ENCODE data around the gene DAB2. TPM values are rescaled to one million over a fixed set of nuclear protein-coding genes. Genes with fewer than 3 reads are reported as not detected.
A peak's percentile ranks its signal among the peaks of the same experiment; 100 is the strongest.

Gene DAB2
- total RNA-seq = 164 TPM
- long read RNA-seq, full-length matches to known transcripts = 94 of 196 reads
- long read RNA-seq, partial matches to known transcripts = 78 of 196 reads
- long read RNA-seq, other reads (novel, unspliced or antisense) = 24 of 196 reads

DNA sequence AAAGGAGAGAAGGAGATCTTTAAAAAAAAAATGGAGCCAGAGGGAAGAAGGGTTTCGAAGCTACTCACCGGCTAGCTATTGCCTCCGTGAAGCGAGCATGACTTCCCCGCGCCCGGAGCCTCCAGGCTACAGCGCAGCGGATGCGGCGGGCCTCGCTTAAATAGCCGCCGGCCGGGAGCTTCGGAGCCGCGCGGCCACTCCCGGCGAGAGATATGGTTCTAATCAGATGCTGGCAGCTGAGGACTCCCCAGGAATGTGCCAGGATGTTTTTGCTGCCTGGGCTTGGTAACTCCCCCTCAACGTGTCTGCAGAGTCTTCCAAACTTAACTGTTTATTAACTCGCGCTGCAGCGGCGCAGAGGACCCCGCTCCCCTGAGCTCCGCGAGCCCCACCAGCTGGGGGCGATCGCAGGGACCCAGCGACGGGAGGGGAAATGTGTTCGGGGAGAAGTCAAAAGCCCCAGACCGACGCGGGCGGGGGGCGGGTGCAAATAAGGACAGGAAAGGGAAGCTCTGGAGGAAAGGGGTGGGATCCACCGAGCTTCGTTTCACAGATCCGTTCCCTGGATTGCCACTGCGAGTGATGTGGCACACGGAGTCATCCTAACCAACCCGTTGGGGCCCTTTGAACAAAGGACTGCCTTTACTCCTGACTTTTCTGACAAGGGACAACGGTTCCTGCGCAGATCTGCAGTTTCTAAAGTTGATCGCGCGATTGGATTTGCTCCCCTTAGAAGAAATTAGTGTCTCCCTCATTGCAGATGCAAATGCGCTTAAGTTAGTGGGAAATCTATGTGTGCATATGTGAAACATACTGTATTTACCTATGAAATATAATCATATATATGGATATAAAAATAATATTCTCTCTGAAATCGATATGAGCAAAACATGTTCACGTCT is at the start of gene DAB2:
Gene DAB2 (minus strand): TSS at position 245 of the 902 bp plus-strand sequence. CDS start 30,660 bp downstream, outside the sequence.
- H3K36me3 ChIP-seq = no peaks in the 10 kb centered on the region
- peaks cover 57% of the 10 kb centered on the region for H3K4me1 ChIP-seq
- H3K27me3 ChIP-seq (ENCODE audit: low read depth) = no peaks in the 10 kb centered on the region
- ATAC-seq (peak; percentile 89 to 90), DNase-seq (peak; percentile 90)
- H3K27ac ChIP-seq = peak within 1 kb of the TSS; percentile 84
- TF ChIP-seq, protein P1, sequence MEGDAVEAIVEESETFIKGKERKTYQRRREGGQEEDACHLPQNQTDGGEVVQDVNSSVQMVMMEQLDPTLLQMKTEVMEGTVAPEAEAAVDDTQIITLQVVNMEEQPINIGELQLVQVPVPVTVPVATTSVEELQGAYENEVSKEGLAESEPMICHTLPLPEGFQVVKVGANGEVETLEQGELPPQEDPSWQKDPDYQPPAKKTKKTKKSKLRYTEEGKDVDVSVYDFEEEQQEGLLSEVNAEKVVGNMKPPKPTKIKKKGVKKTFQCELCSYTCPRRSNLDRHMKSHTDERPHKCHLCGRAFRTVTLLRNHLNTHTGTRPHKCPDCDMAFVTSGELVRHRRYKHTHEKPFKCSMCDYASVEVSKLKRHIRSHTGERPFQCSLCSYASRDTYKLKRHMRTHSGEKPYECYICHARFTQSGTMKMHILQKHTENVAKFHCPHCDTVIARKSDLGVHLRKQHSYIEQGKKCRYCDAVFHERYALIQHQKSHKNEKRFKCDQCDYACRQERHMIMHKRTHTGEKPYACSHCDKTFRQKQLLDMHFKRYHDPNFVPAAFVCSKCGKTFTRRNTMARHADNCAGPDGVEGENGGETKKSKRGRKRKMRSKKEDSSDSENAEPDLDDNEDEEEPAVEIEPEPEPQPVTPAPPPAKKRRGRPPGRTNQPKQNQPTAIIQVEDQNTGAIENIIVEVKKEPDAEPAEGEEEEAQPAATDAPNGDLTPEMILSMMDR (IDR thresholded peaks at IDR 0.05) = peak; percentile 63
- intact Hi-C loops (cut with DNase I) = no loop called here
- H3K9me3 ChIP-seq = no peaks in the 10 kb centered on the region
- H3K4me3 ChIP-seq = peak within 1 kb of the TSS; percentile 69

DNA sequence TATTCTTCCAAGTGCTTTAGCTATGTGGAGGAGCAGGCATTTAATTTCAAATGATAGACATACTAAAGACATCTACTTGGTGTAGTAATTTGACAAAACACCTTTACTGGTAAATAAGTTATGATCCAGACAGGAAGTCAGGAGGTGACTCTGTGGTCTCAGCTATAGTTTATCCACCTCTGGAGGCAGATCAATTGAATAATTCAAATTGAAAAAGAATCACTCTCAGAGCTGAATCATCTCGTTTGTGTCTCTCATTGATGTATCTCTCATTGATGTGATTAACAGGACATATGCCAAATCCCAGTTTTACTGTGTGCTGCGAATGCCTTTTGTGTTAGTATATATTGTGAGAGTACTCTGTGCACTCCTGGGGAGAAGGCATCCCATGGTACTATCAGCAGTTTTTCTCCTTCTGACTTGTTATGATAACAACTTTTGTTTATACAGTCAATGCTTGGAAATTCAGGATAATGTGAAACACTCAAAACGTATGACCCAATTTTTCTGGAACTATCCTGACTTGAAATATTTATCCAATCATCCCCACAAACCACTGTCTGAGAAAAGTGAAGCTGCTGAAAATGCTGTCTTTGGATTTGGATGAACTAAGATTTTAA is 48.5 kb upstream of the DAB2 start:
- DNase-seq = no peak
- H3K4me3 ChIP-seq = no peak overlapping the region
- no peaks in the 10 kb centered on the region for H3K27me3 ChIP-seq (ENCODE audit: low read depth)
- H3K27ac ChIP-seq = no peak overlapping the region
- no peaks in the 10 kb centered on the region for H3K36me3 ChIP-seq
- no peaks in the 10 kb centered on the region for H3K9me3 ChIP-seq
- intact Hi-C loops (cut with DNase I) = no loop called here
- no peak for ATAC-seq
- no peaks in the 10 kb centered on the region for H3K4me1 ChIP-seq
- TF ChIP-seq, protein P1 (IDR thresholded peaks at IDR 0.05) = no peak

DNA sequence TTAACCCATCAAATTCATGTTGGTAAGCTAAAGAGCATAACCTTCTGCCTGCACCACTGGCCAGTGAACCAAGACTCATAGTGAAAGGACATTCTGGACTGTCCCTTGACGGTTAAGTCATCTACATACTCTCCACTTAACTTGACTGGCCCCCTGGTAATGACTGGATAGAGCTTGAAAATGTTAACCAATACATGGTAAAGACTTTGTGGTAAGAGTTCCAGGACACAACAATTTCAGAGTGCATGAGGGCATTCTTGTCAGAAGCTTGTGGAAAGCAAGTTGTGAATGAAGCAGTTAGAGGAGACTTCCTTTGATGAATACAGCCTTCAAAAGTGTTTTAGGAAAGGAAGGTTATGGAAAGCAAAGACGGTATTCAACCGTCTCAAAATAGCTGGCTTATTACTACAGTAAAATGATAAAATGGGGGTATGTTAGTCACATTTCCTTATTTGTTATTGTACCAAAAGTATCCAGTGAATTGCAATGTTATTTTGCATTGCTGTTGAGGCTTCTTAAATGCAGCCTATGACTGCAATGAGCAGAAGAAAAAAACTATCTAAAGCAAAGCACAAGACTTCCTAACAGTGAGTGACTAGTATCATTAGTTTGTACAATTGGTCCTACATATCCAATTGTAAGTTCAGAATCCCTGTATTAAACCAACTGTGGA is 47.2 kb upstream of the DAB2 start:
- Histone ChIP-seq H3K4me1 (no peaks in the 10 kb centered on the region), H3K4me3 (no peak overlapping the region), H3K9me3 (no peaks in the 10 kb centered on the region), H3K27me3 (ENCODE audit: low read depth) (no peaks in the 10 kb centered on the region), H3K27ac (no peak overlapping the region), H3K36me3 (no peaks in the 10 kb centered on the region)
- intact Hi-C loops (cut with DNase I) = no loop called here
- DNase-seq (no peak), ATAC-seq (no peak)
- TF ChIP-seq, protein P1 (IDR thresholded peaks at IDR 0.05) = no peak

DNA sequence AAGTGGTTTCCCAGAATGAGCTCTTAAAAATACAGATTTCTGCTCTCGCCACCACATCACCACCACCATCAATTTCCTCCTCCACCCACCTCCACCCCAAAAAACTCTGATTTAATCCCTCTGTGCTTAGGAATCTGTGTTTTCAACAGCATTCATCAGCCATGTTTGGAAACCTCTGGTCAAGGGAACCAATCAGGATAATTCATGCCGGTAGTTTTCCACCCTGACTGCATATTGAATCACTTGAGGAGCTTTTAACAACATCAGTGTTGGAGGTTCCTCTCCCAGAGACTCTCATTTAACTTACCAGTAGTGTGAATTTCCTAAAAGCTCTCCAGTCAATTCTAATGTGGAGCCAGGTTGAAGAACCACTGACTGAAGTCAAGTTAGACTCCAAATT is 46.0 kb upstream of the DAB2 start:
- ATAC-seq (no peak), DNase-seq (no peak)
- Histone ChIP-seq H3K4me1 (peaks cover 8% of the 10 kb centered on the region), H3K9me3 (no peaks in the 10 kb centered on the region), H3K27ac (no peak overlapping the region), H3K36me3 (no peaks in the 10 kb centered on the region), H3K4me3 (no peak overlapping the region), H3K27me3 (ENCODE audit: low read depth) (no peaks in the 10 kb centered on the region)
- intact Hi-C loops (cut with DNase I) = no loop called here
- TF ChIP-seq, protein P1 (IDR thresholded peaks at IDR 0.05) = no peak

DNA sequence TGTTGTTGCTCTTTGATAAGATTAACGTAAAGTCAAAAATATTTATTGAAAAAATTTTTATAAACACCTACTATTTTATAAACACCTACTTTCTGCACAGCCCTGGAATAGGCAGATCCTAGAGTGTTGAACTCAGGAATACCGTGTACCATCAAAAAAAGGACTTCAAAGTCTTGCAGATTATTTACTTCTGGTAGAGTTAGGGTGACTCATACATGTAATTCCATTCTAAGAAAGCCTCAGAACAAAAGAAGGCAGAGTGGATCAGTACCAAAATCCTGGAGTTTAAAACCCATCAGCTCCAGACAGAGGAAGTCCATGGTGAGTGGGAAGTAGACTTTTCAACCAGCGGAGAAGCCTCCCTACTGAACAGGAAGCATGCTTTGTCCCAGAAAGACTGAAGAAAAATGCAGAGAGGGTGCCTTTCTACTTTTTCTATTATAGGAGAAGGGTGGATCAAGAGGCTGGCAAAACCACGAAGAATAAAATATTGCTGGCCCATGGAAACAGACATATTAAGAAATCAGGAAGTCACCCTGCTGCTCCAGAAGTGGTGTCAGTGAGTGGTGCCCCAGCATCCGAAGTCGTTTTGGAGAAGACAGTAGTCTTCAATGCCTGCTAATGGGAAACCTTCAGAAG is 45.1 kb upstream of the DAB2 start:
- no peaks in the 10 kb centered on the region for H3K9me3 ChIP-seq
- ATAC-seq (peak; percentile 71 to 80), DNase-seq (peak; percentile 43)
- intact Hi-C loops (cut with DNase I) = no loop called here
- peak overlapping the region; percentile 0 for H3K27ac ChIP-seq
- H3K27me3 ChIP-seq (ENCODE audit: low read depth) = no peaks in the 10 kb centered on the region
- peaks cover 11% of the 10 kb centered on the region for H3K4me1 ChIP-seq
- H3K4me3 ChIP-seq = no peak overlapping the region
- TF ChIP-seq, protein P1 (IDR thresholded peaks at IDR 0.05) = no peak
- no peaks in the 10 kb centered on the region for H3K36me3 ChIP-seq
